ENCODE results near the gene CASP2. TPM values are rescaled to one million over a fixed set of nuclear protein-coding genes. Genes with fewer than 3 reads are reported as not detected.

CASP2 gene
- polyA plus RNA-seq, 1 of the 3 experiments (the other 2 are of a cell fraction): 19.7 TPM

GRCh38 chr7:143323653-143324052, 35.5 kb downstream of the CASP2 start:
- H3K9ac ChIP-seq: no peak overlapping the region
- H3K4me1 ChIP-seq (ENCODE audit: control insufficient read depth in 1 of 2, insufficient read depth in 2 of 2, low read depth in 1 of 2, low read length in 1 of 2): peaks cover 0 to 2% of the 10 kb centered on the region in 2 experiments; a peak in 1 of 4 replicates
- H3K27ac ChIP-seq (ENCODE audit: low read depth in 2 of 2, low read length in 1 of 2): no peak overlapping the region
- no peak for TF ChIP-seq EP300 (IDR thresholded peaks at IDR 0.05; ENCODE audit: borderline replicate concordance in 1 of 2, low read depth in 1 of 2, low read length in 1 of 2)
- no peak for TF ChIP-seq RXRA (IDR thresholded peaks at IDR 0.05; ENCODE audit: borderline replicate concordance, low read depth)
- TF ChIP-seq PBX3 (IDR thresholded peaks at IDR 0.05): no peak
- no peak for TF ChIP-seq SMC3 (IDR thresholded peaks at IDR 0.05; ENCODE audit: low read depth, low read length)
- TF ChIP-seq ELF1 (IDR thresholded peaks at IDR 0.05): no peak
- no peak for TF ChIP-seq NRF1 (IDR thresholded peaks at IDR 0.05; ENCODE audit: low read depth, low read length)
- TF ChIP-seq TCF12 (IDR thresholded peaks at IDR 0.05): no peak
- TF ChIP-seq USF1 (IDR thresholded peaks at IDR 0.05; ENCODE audit: borderline replicate concordance, low read depth): no peak
- TF ChIP-seq TAF1 (IDR thresholded peaks at IDR 0.05; ENCODE audit: borderline replicate concordance, low read depth, low read length): no peak
- no peak for TF ChIP-seq USF2 (IDR thresholded peaks at IDR 0.05; ENCODE audit: borderline replicate concordance, low read depth, low read length)
- TF ChIP-seq JUND (IDR thresholded peaks at IDR 0.05): no peak
- no peak for TF ChIP-seq MXI1 (IDR thresholded peaks at IDR 0.05; ENCODE audit: low read depth, low read length)
- TF ChIP-seq TEAD4 (IDR thresholded peaks at IDR 0.05; ENCODE audit: borderline replicate concordance, insufficient read depth): no peak
- TF ChIP-seq REST (IDR thresholded peaks at IDR 0.05; ENCODE audit: low read depth, low read length): no peak
- no peaks in the 10 kb centered on the region for H4K20me1 ChIP-seq (ENCODE audit: insufficient read depth)
- H3F3A ChIP-seq (replicated peaks; ENCODE audit: insufficient read depth): no peaks in the 10 kb centered on the region
- H3K4me3 ChIP-seq (ENCODE audit: low read depth in 2 of 2, low read length in 1 of 2): no peak overlapping the region
- no peak overlapping the region for H2AFZ ChIP-seq (ENCODE audit: low read depth)
- H3K9me3 ChIP-seq: no peaks in the 10 kb centered on the region
- no peak overlapping the region for H3K4me2 ChIP-seq
- H3K36me3 ChIP-seq (replicated peaks in 1 of 2; ENCODE audit: control insufficient read depth in 1 of 2, insufficient read depth in 2 of 2, low read length in 1 of 2): no peaks in the 10 kb centered on the region
- 85% methylated on average over 12 of the region's 12 CpGs for WGBS (ENCODE audit: low lambda C conversion rate)
- DNase-seq: no peak
- CTCF ChIA-PET: interaction anchor here (0.7 to 1.4 kb wide), 3 partner anchors 24 to 67 kb away, joined by 3 read pairs; partner anchors contain the start of gene CASP2
- no peaks in the 10 kb centered on the region for H3K9me2 ChIP-seq
- POLR2A ChIA-PET: no interaction called here
- H3K27me3 ChIP-seq (ENCODE audit: insufficient read depth): no peaks in the 10 kb centered on the region
- H3K79me2 ChIP-seq (ENCODE audit: insufficient read depth): no peaks in the 10 kb centered on the region

All from SK-N-SH (cell line).